Endothelial cell of umbilical vein (primary cell): Measurements from ENCODE around the gene HNRNPLL. TPM values are rescaled to one million over a fixed set of nuclear protein-coding genes. Genes with fewer than 3 reads are reported as not detected.

ENCODE experiments used
- BruUV-seq: library from RNA; stranded (reverse); fragments of 400-500 nt; replicated peaks from 2 replicates; lab custom pipeline; 2021; lab: Mats Ljungman, UMichigan
- CTCF ChIA-PET: fragments of 300-600, 350-600 bp; sonication (Branson Sonifier 250); formaldehyde crosslinking; loops from one replicate; lab custom pipeline; 2021; ENCODE audit warnings: antibody characterized with exemption, inconsistent platforms; lab: Charles Lee
- POLR2A ChIA-PET: fragments of 300-600, 350-600 bp; sonication (Branson Sonifier 250); formaldehyde crosslinking; loops from one replicate; lab custom pipeline; 2021; ENCODE audit warnings: antibody characterized with exemption, inconsistent platforms; lab: Charles Lee
- DNase-seq: peaks from one replicate; pipeline ENCODE4 v3.0.0-alpha.2; 2011; ENCODE audit warnings: low read depth, low spot score
- FAIRE-seq: peaks from 2 replicates; lab custom pipeline; 2011; peaks lifted over from hg19 to GRCh38; lab: Jason Lieb, UNC
- H2AFZ ChIP-seq: 2 replicates; pipeline ENCODE4 v1.6.0; 2012; ENCODE audit warnings: low read depth, low read length, control low read depth, inconsistent platforms
- H3K27ac ChIP-seq: 2 replicates; pipeline ENCODE4 v1.5.1; 2011; ENCODE audit warnings: low read depth, mild to moderate bottlenecking, control low read depth, low read length, moderate library complexity; ENCODE audit not compliant: insufficient read depth
- H3K27me3 ChIP-seq, 2 experiments: 2 replicates each; pipeline versions ENCODE4 v1.6.0 to v1.6.1; 2011; ENCODE audit warnings: low read length in 2 of 2, mixed read lengths in 1 of 2; ENCODE audit not compliant: control insufficient read depth in 2 of 2, insufficient read depth in 2 of 2
- H3K36me3 ChIP-seq, 2 experiments: 2 replicates in 1 of 2; 3 replicates in 1 of 2; pipeline ENCODE4 v1.5.1; 2011; ENCODE audit warnings: low read length in 2 of 2, mild to moderate bottlenecking in 1 of 2, moderate library complexity in 1 of 2; ENCODE audit not compliant: control insufficient read depth in 2 of 2, insufficient read depth in 2 of 2; ENCODE audit errors: extremely low read depth in 1 of 2
- H3K4me1 ChIP-seq: 3 replicates; pipeline ENCODE4 v1.5.1; 2011; ENCODE audit warnings: mild to moderate bottlenecking, low read length; ENCODE audit not compliant: control insufficient read depth, insufficient read depth; ENCODE audit errors: extremely low read depth
- H3K4me2 ChIP-seq: 2 replicates; pipeline ENCODE4 v1.6.1; 2011; ENCODE audit warnings: low read length, control low read depth, mixed read lengths; ENCODE audit not compliant: insufficient read depth
- H3K4me3 ChIP-seq, 3 experiments: fragments of 200-600 bp in 1 of 3; sonication (generic), shearing (Covaris generic) in 1 of 3; replicated peaks in 1 of 3; 2 replicates each; pipeline ENCODE4 v1.5.1; 2011 to 2016; ENCODE audit warnings: control low read depth in 3 of 3, low read length in 3 of 3, mild to moderate bottlenecking in 2 of 3, inconsistent platforms in 1 of 3, low read depth in 1 of 3, moderate library complexity in 1 of 3; ENCODE audit not compliant: insufficient read depth in 1 of 3
- H3K79me2 ChIP-seq: 2 replicates; pipeline ENCODE4 v1.6.0; 2012; ENCODE audit warnings: low read length, inconsistent platforms; ENCODE audit not compliant: control insufficient read depth, insufficient read depth
- H3K9ac ChIP-seq: replicated peaks from 2 replicates; pipeline ENCODE3; 2011; ENCODE audit warnings: low read length, control low read depth; ENCODE audit not compliant: insufficient read depth; ENCODE audit errors: extremely low read depth
- H3K9me1 ChIP-seq: replicated peaks from 3 replicates; pipeline ENCODE4 v1.6.0; 2011; ENCODE audit warnings: mild to moderate bottlenecking, low read length; ENCODE audit not compliant: control insufficient read depth, insufficient read depth; ENCODE audit errors: extremely low read depth
- H3K9me3 ChIP-seq: replicated peaks from 2 replicates; pipeline ENCODE4 v1.5.1; 2012; ENCODE audit warnings: low read length, inconsistent platforms; ENCODE audit not compliant: control insufficient read depth, insufficient read depth
- H4K20me1 ChIP-seq: replicated peaks from 2 replicates; pipeline ENCODE3; 2011; ENCODE audit warnings: mild to moderate bottlenecking, low read length; ENCODE audit not compliant: control insufficient read depth, insufficient read depth; ENCODE audit errors: extremely low read depth
- CTCF ChIP-seq, 2 donors: IDR thresholded peaks; 1 replicate in 1 of 2; 2 replicates in 1 of 2; pipeline ENCODE4 v1.5.1; 2011; ENCODE audit warnings: low read length in 2 of 2, mild to moderate bottlenecking in 2 of 2, moderate library complexity in 2 of 2, control low read depth in 1 of 2, inconsistent platforms in 1 of 2, low read depth in 1 of 2; ENCODE audit not compliant: insufficient read depth in 1 of 2; ENCODE audit errors: extremely low read depth in 1 of 2
- EZH2 ChIP-seq: IDR thresholded peaks from 2 replicates; pipeline ENCODE4 v1.6.1; 2012; ENCODE audit warnings: borderline replicate concordance, low read depth, mild to moderate bottlenecking, moderate library complexity, low read length, inconsistent platforms; ENCODE audit not compliant: severe bottlenecking
- FOS ChIP-seq: IDR thresholded peaks from 2 replicates; pipeline ENCODE4 v1.6.1; 2011; ENCODE audit warnings: mild to moderate bottlenecking, low read length, moderate library complexity, borderline replicate concordance; ENCODE audit not compliant: insufficient read depth
- GATA2 ChIP-seq: IDR thresholded peaks from 2 replicates; pipeline ENCODE4 v1.7.0; 2011; ENCODE audit warnings: low read depth, mild to moderate bottlenecking, moderate library complexity, mixed read lengths, low read length; ENCODE audit not compliant: insufficient read length, insufficient read depth
- JUN ChIP-seq: IDR thresholded peaks from 2 replicates; pipeline ENCODE4 v1.6.1; 2011; ENCODE audit warnings: borderline replicate concordance, low read depth; ENCODE audit not compliant: insufficient read length, insufficient read depth
- MAX ChIP-seq: IDR thresholded peaks from 2 replicates; pipeline ENCODE4 v1.6.1; 2011; ENCODE audit not compliant: insufficient read depth, insufficient read length
- MYC ChIP-seq: IDR thresholded peaks from one replicate; pipeline ENCODE4 v1.6.1; 2011; ENCODE audit warnings: mild to moderate bottlenecking, low read depth, low read length
- POLR2A ChIP-seq: IDR thresholded peaks from 2 replicates; pipeline ENCODE4 v1.6.1; 2012; ENCODE audit warnings: low read depth, mild to moderate bottlenecking, control low read depth, low read length
- POLR2AphosphoS5 ChIP-seq: IDR thresholded peaks from 2 replicates; pipeline ENCODE4 v1.6.1; 2012; ENCODE audit warnings: low read depth, mild to moderate bottlenecking, control low read depth, low read length, moderate library complexity; ENCODE audit not compliant: insufficient read depth
- dilution Hi-C: fragments of 300-500 bp; cut with MboI; formaldehyde crosslinking; loops from one replicate; pipeline ENCODE4 v1.15.0; 2019; ENCODE audit warnings: low sequenced_read_pairs; ENCODE audit not compliant: extremely low pct_ligation_motif_present
- intact Hi-C: fragments of 100-400 bp; cut with micrococcal nuclease; formaldehyde crosslinking; loops from one replicate; pipeline ENCODE4 v1.10.0; 2022
- polyA plus RNA-seq, 4 experiments: library from polyadenylated mRNA; depleted of rRNA in 3 of 4; stranded (reverse) in 3 of 4; unstranded in 1 of 4; fragments of >200 nt; gene quantifications; 2 replicates each; pipeline versions ENCODE4 v1.2.1 to v1.2.3, GENCODE V29; 2011 to 2012; ENCODE audit warnings: missing spikeins in 1 of 4
- total RNA-seq: library from RNA; stranded (reverse); gene quantifications from 2 replicates; pipeline ENCODE4 v1.2.3, GENCODE V29; 2021

The HNRNPLL gene
- total and polyA plus RNA-seq, 2 donors (not counting 3 experiments of a cell fraction or from before 2014, with no cell fraction given), result 19.8 to 56.2 TPM

- dilution Hi-C loops (loop anchor here (10.0 kb wide), 1 partner anchor 166 kb away; no protein-coding TSS in a partner anchor), intact Hi-C loops (no loop called here)
- BruUV-seq, result no TSS peak
- Histone ChIP-seq H4K20me1 (no peaks in the 10 kb centered on the region), H3K9ac (no peak overlapping the region), H3K36me3 (peaks cover 9 to 25% of the 10 kb centered on the region in 2 experiments), H3K79me2 (no peaks in the 10 kb centered on the region), H3K9me3 (no peaks in the 10 kb centered on the region), H3K27ac (no peak overlapping the region), H3K4me3 (no peak overlapping the region), H2AFZ (no peak overlapping the region), H3K4me1 (no peaks in the 10 kb centered on the region), H3K4me2 (no peak overlapping the region), H3K9me1 (no peaks in the 10 kb centered on the region), H3K27me3 (no peaks in the 10 kb centered on the region)
- no peak for DNase-seq
- no peak for TF ChIP-seq GATA2
- no peak for TF ChIP-seq POLR2AphosphoS5
- TF ChIP-seq MAX, result no peak
- no peak for TF ChIP-seq JUN
- no peak for TF ChIP-seq CTCF (IDR thresholded peaks at IDR 0.05; ENCODE audit: extremely low read depth in 1 of 2, insufficient read depth in 1 of 2, low read depth in 1 of 2, low read length in 2 of 2)
- no peak for TF ChIP-seq FOS
- TF ChIP-seq POLR2A, result no peak
- no peak for TF ChIP-seq EZH2
- TF ChIP-seq MYC, result no peak
- no peak for FAIRE-seq
- ChIA-PET CTCF (interaction anchor here (0.7 to 2.2 kb wide), 5 partner anchors 8 to 98 kb away, joined by 3 to 11 read pairs (median 4); partner anchors contain the start of gene GALM), POLR2A (interaction anchor here (0.5 kb wide), 1 partner anchor 27 kb away, joined by 3 read pairs; no protein-coding TSS in a partner anchor)
These were observed 33.8 kb downstream of the HNRNPLL start for GRCh38 chr2:38568724-38569436.
